SU-DHL-6 (cell line): Measurements from ENCODE around the gene SPTBN5.

Experiments
- EZH2phosphoT487 ChIP-seq: fragments of 200-600 bp; sonication (generic), shearing (Covaris generic); conservative IDR thresholded peaks from 2 replicates; pipeline ENCODE4 v1.6.1; 2018; ENCODE audit warnings: mild to moderate bottlenecking, antibody characterized with exemption, low read length, moderate library complexity, mixed read lengths
- TF ChIP-seq, protein P1 (sequence below): fragments of 200-600 bp; sonication (generic); IDR thresholded peaks from one replicate; pipeline ENCODE4 v1.5.1; 2017; ENCODE audit warnings: antibody characterized with exemption, mild to moderate bottlenecking, low read length, moderate library complexity; ENCODE audit not compliant: insufficient read depth, poor library complexity, severe bottlenecking

DNA sequence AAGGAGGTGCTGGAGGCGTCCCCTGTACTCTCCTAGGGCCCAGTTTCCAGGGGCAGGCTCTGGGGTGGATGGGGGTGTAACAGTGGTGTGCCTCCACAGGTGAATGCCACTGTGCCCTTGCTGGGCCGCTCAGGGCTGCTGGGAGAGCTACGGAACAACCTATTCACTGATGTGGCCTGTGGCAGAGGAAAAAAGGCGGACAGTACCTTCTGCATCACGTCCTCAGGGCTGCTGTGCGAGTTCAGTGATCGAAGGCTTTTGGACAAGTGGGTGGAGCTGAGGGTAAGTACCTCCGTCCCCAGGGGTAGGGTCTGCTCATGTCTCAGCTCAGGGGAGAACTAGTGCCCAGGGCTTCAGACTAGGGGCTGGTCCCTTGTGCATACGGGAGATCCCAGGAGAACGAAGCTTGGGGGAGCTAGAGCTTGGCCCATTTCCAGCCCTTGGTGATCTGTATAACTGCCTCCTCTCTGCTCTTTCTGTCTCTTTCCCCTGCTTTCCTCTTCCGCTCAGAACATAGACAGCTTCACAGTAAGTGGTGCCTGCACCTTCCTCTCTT is 81.0 kb downstream of the SPTBN5 start:
- TF ChIP-seq, protein P1, sequence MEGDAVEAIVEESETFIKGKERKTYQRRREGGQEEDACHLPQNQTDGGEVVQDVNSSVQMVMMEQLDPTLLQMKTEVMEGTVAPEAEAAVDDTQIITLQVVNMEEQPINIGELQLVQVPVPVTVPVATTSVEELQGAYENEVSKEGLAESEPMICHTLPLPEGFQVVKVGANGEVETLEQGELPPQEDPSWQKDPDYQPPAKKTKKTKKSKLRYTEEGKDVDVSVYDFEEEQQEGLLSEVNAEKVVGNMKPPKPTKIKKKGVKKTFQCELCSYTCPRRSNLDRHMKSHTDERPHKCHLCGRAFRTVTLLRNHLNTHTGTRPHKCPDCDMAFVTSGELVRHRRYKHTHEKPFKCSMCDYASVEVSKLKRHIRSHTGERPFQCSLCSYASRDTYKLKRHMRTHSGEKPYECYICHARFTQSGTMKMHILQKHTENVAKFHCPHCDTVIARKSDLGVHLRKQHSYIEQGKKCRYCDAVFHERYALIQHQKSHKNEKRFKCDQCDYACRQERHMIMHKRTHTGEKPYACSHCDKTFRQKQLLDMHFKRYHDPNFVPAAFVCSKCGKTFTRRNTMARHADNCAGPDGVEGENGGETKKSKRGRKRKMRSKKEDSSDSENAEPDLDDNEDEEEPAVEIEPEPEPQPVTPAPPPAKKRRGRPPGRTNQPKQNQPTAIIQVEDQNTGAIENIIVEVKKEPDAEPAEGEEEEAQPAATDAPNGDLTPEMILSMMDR: no peak
- no peak for TF ChIP-seq EZH2phosphoT487
